Activated naive CD8-positive, alpha-beta T cell treated with anti-CD3 and anti-CD28 coated beads for 36 hours (primary cell): ENCODE results near the gene HMGN5. TPM values are rescaled to one million over a fixed set of nuclear protein-coding genes. Genes with fewer than 3 reads are reported as not detected.

Experiments
- DNase-seq: peaks from one replicate; pipeline ENCODE4 v3.0.0; 2021
- H3K27ac Mint-ChIP-seq: one replicate; pipeline ENCODE4 v1.8.0; 2022; ENCODE audit warnings: mild to moderate bottlenecking, moderate library complexity, mixed read lengths
- H3K27me3 Mint-ChIP-seq: one replicate; pipeline ENCODE4 v1.8.0; 2022; ENCODE audit warnings: mild to moderate bottlenecking, mixed read lengths
- H3K36me3 Mint-ChIP-seq: one replicate; pipeline ENCODE4 v1.8.0; 2021; ENCODE audit warnings: mild to moderate bottlenecking, mixed read lengths
- H3K4me1 Mint-ChIP-seq: one replicate; pipeline ENCODE4 v1.8.0; 2021; ENCODE audit warnings: mixed read lengths
- H3K4me3 Mint-ChIP-seq: one replicate; pipeline ENCODE4 v1.8.0; 2022; ENCODE audit warnings: mild to moderate bottlenecking, moderate library complexity, mixed read lengths
- H3K9me3 Mint-ChIP-seq: one replicate; pipeline ENCODE4 v1.8.0; 2022; ENCODE audit warnings: mixed read lengths
- total RNA-seq, 2 experiments: library from RNA; stranded (reverse); gene quantifications; one replicate each; pipeline ENCODE4 v1.2.3, GENCODE V29; 2021

HMGN5 gene
- total RNA-seq, 2 experiments from 2014 or later, result 3.8 to 3.9 TPM

DNA sequence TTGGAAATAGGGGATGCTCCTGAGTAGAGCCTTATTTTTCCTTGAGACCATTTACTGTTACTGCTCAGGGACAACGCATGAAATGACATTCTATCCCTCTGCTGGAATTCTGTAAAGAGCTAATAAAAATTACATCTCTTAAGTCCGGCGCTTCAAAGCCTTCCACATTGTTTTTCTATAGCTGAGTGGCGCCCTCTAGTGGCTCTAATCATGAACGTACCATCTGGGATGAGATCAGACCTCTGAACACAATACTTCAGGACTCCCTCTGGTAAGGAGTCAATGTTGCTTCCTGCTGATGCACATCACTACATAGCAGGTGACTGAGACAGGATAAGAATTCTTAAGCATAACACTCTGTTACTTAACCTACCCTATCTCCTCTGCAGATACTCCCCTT, 6.0 kb downstream of the HMGN5 start:
- H3K27ac Mint-ChIP-seq, result no peak overlapping the region
- H3K27me3 Mint-ChIP-seq, result no peaks in the 10 kb centered on the region
- H3K4me3 Mint-ChIP-seq, result no peak overlapping the region
- DNase-seq, result peak; percentile 16
- H3K36me3 Mint-ChIP-seq, result peaks cover 3% of the 10 kb centered on the region
- H3K9me3 Mint-ChIP-seq, result no peaks in the 10 kb centered on the region
- H3K4me1 Mint-ChIP-seq, result peaks cover 8% of the 10 kb centered on the region

DNA sequence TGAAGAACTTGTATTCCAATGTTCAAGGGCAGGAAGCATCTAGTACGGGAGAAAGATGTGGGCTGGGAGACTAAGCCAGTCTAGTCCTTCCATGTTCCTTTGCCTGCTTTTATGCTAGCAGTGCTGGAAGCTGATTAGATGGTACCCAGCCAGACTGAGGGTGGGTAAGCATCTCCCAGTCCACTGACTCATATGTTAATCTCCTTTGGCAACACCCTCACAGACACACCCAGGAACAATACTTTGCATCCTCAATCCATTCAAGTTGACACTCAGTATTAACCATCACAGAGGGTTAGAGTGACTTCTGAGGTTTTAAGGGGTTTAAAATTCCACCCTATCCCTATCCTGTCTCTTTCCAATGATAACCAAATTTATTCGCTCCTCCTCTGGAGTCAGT, 6.5 kb downstream of the HMGN5 start:
- Mint-ChIP-seq H3K27ac (no peak overlapping the region), H3K9me3 (no peaks in the 10 kb centered on the region), H3K27me3 (no peaks in the 10 kb centered on the region), H3K4me3 (no peak overlapping the region), H3K36me3 (peaks cover 3% of the 10 kb centered on the region), H3K4me1 (peaks cover 6% of the 10 kb centered on the region)
- no peak for DNase-seq

GRCh38 chrX:81174286-81174685, 27.4 kb downstream of the HMGN5 start:
- H3K4me1 Mint-ChIP-seq, result no peaks in the 10 kb centered on the region
- no peaks in the 10 kb centered on the region for H3K36me3 Mint-ChIP-seq
- DNase-seq, result no peak
- no peaks in the 10 kb centered on the region for H3K27me3 Mint-ChIP-seq
- H3K27ac Mint-ChIP-seq, result no peak overlapping the region
- no peak overlapping the region for H3K4me3 Mint-ChIP-seq
- H3K9me3 Mint-ChIP-seq, result no peaks in the 10 kb centered on the region

DNA sequence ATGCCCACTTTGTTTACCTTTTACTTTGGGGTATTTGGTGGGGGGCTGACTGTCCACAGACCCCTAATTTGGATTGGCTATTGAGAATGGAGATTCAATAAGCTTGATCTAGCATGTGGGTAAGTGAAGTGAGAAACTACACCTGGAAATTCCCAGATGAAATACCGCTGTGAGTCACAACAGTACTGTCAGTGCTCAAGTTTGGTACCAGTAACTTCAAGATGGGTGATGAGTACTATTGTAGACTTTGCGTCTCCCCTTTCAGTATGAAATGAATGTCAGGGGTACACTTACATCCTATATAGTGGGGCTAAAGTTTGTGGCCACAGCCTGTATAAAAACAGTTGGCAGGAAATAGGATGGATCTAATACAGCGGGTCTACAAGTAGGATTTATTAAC, 33.3 kb downstream of the HMGN5 start:
- Mint-ChIP-seq H3K9me3 (no peaks in the 10 kb centered on the region), H3K4me1 (no peaks in the 10 kb centered on the region), H3K4me3 (no peak overlapping the region), H3K27ac (no peak overlapping the region), H3K27me3 (no peaks in the 10 kb centered on the region), H3K36me3 (no peaks in the 10 kb centered on the region)
- DNase-seq, result no peak

DNA sequence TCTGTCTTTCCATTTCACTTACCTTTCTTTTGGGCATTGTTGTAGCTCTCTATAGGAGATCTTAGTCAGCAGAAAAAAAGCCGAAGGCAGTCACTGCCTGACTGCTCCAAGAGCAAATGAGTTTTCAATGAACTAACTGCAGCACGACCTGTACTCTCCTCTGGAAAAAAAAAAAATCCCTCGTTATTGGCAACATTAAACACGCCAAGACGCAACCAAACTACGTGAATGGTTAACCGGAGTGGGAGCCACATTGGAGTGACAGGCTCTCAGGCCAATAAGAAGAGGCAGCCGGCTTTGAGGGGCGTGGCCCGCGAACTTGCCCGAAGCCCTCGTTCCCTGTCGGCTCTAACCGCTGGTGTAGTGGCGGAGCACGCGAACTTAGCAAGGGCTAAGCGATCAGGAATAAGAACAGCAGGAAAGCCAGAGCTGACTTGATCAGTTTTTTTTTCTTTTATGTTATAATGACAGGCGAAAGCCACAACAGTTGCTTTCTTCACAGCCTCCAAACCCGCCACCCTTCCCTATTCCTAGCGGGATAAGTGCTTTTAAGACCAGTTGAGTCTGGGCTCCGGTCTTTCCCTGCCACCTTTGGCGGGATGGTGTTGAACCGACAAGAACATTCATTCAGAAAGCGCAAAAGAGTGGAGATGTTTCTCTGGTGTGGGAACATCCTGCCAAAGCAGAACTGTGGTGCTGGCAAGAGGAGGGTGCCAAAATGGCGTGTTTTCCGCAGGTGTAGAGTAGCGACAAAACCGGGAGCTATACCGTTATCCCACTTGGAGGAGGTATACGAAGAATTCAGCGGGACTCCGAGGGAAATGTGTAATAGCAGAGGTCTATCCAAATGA, 80.0 kb downstream of the HMGN5 start:
- H3K36me3 Mint-ChIP-seq, result no peaks in the 10 kb centered on the region
- peak overlapping the region; percentile 95 for H3K4me3 Mint-ChIP-seq
- H3K27ac Mint-ChIP-seq, result peak overlapping the region; percentile 82
- H3K4me1 Mint-ChIP-seq, result peaks cover 3% of the 10 kb centered on the region
- H3K9me3 Mint-ChIP-seq, result no peaks in the 10 kb centered on the region
- DNase-seq, result peak; percentile 84
- no peaks in the 10 kb centered on the region for H3K27me3 Mint-ChIP-seq

GRCh38 chrX:81120936-81121371, 80.8 kb downstream of the HMGN5 start:
- DNase-seq, result peak; percentile 24
- Mint-ChIP-seq H3K27ac (peak overlapping the region; percentile 85), H3K9me3 (no peaks in the 10 kb centered on the region), H3K36me3 (no peaks in the 10 kb centered on the region), H3K4me1 (peaks cover 3% of the 10 kb centered on the region), H3K27me3 (no peaks in the 10 kb centered on the region), H3K4me3 (peak overlapping the region; percentile 95)

DNA sequence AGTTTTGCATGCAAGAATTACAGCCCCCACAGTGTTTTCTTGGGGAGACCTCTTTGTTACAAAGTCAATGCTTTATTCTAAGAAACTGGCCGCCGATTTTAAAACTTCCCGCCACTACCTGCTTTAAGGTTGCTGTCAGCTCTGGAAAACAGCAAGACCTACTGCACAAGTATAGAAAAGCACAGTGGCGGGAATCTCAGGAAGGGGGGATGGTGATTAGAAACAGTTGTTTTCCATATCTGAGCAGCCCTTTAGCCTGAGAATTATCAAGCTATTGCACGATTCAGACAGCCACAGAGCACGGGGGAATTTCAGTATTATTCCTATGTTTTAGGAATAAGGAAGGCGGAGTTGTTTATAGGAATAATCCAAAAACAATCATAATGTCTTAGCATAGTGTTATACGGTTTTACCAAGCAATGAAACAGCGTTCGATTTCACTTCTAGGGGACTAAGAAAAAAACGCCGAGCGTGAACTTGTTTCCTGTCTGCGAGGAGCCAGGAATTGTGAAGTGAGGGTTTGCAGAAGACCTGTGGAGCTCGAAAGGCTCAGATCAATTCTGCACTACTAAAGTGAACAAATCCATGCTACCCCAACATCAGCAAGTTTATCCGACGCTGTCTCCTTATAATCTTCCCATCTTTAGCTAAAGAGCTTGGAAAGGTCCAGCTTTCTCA, 81.3 kb downstream of the HMGN5 start:
- Mint-ChIP-seq H3K9me3 (no peaks in the 10 kb centered on the region), H3K36me3 (no peaks in the 10 kb centered on the region), H3K27me3 (no peaks in the 10 kb centered on the region), H3K4me3 (peak overlapping the region; percentile 95), H3K27ac (no peak overlapping the region), H3K4me1 (peaks cover 3% of the 10 kb centered on the region)
- no peak for DNase-seq

DNA sequence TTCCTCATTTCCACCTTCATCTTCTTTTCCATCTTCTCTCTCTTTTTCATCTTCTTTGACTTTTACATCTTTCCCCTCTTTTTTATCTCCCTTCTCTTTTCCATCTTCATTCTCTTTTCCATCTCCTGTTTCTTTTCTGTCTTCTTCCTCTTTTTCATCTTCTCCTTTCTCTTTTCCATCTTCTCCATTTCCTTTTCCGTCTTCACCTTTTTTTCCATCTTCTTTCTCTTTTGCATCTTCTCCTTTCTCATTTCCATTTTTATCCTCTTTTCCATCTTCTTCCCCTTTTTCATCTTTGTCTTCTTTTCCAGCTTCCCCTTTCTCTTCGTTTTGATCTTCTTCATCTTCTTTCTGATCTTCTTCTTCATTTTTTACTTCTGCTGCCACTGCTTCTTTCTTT, 87.0 kb downstream of the HMGN5 start:
- Mint-ChIP-seq H3K36me3 (peaks cover 5% of the 10 kb centered on the region), H3K27ac (no peak overlapping the region), H3K27me3 (no peaks in the 10 kb centered on the region), H3K4me3 (no peak overlapping the region), H3K9me3 (no peaks in the 10 kb centered on the region), H3K4me1 (peaks cover 2% of the 10 kb centered on the region)
- DNase-seq, result no peak

DNA sequence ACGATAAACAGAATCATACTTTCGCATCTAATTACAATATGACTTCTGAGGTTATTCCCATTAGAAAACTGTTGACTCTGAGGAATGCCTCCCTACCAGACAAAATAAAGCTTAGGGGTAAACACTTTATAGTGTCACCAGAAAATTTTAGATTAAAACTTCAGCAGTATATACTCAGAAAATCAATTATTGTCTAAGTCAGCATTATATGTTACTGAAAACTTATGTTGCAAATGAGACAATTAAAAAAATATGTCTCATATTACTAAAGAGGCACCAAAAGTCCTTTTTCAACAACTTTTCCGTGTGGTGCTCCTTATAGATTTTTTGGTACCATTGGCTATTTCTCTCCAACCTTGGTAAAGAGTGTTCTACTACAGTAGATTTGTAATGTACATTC, 91.4 kb downstream of the HMGN5 start:
- no peak for DNase-seq
- no peaks in the 10 kb centered on the region for H3K27me3 Mint-ChIP-seq
- no peaks in the 10 kb centered on the region for H3K4me1 Mint-ChIP-seq
- H3K9me3 Mint-ChIP-seq, result no peaks in the 10 kb centered on the region
- H3K4me3 Mint-ChIP-seq, result no peak overlapping the region
- H3K36me3 Mint-ChIP-seq, result peaks cover 5% of the 10 kb centered on the region
- H3K27ac Mint-ChIP-seq, result no peak overlapping the region

- H3K9me3 Mint-ChIP-seq, result peaks cover 7% of the 10 kb centered on the region
- H3K4me3 Mint-ChIP-seq, result no peak overlapping the region
- no peaks in the 10 kb centered on the region for H3K4me1 Mint-ChIP-seq
- peaks cover 3% of the 10 kb centered on the region for H3K27me3 Mint-ChIP-seq
- no peak for DNase-seq
- no peak overlapping the region for H3K27ac Mint-ChIP-seq
- no peaks in the 10 kb centered on the region for H3K36me3 Mint-ChIP-seq
These were observed 119.1 kb downstream of the HMGN5 start for GRCh38 chrX:81082649-81083048.

Other genes starting within 250 kb of the HMGN5 start
- 10 to 100 TPM; 32.8 to 32.9 TPM for gene SH3BGRL, start 189 bp upstream of the HMGN5 start, total RNA-seq